Astrocyte of the spinal cord (primary cell): ENCODE measurements around the gene DLG5.

Source experiments
- DNase-seq: peaks from one replicate; pipeline ENCODE4 v3.0.0; 2011; ENCODE audit warnings: low read depth, low spot score
- H3K4me3 ChIP-seq: 2 replicates; pipeline ENCODE4 v1.5.1; 2011; ENCODE audit warnings: low read depth, mild to moderate bottlenecking, low read length, moderate library complexity
- in situ Hi-C: cut with HindIII; loops from 2 replicates; pipeline ENCODE4 v1.10.0; 2017; ENCODE audit warnings: low sequenced_read_pairs
- TF ChIP-seq, protein P1 (sequence below): IDR thresholded peaks from 2 replicates; pipeline ENCODE4 v1.5.1; 2012; ENCODE audit warnings: low read depth, mild to moderate bottlenecking, low read length, inconsistent platforms

Gene DLG5

DNA sequence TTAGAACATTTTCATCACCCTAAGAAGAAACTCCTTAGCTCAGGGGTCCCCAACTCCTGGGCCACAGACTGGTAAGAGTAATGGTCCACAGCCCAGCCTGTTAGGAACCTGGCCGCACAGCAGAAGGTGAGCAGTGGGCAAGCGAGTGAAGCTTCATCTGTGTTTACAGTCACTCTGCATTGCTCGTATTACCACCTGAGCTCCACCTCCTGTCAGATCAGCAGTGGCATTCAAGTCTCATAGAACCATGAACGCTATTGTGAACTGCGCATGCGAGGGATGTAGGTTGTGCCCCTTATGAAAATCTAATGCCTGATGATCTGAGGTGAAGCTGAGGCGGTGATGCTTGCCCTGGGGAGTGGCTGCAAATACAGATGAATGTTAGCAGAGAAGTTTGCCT, 37.3 kb upstream of the DLG5 start:
- no peak for DNase-seq
- TF ChIP-seq, protein P1, sequence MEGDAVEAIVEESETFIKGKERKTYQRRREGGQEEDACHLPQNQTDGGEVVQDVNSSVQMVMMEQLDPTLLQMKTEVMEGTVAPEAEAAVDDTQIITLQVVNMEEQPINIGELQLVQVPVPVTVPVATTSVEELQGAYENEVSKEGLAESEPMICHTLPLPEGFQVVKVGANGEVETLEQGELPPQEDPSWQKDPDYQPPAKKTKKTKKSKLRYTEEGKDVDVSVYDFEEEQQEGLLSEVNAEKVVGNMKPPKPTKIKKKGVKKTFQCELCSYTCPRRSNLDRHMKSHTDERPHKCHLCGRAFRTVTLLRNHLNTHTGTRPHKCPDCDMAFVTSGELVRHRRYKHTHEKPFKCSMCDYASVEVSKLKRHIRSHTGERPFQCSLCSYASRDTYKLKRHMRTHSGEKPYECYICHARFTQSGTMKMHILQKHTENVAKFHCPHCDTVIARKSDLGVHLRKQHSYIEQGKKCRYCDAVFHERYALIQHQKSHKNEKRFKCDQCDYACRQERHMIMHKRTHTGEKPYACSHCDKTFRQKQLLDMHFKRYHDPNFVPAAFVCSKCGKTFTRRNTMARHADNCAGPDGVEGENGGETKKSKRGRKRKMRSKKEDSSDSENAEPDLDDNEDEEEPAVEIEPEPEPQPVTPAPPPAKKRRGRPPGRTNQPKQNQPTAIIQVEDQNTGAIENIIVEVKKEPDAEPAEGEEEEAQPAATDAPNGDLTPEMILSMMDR, result no peak
- in situ Hi-C loops, result no loop called here
- no peak overlapping the region for H3K4me3 ChIP-seq

DNA sequence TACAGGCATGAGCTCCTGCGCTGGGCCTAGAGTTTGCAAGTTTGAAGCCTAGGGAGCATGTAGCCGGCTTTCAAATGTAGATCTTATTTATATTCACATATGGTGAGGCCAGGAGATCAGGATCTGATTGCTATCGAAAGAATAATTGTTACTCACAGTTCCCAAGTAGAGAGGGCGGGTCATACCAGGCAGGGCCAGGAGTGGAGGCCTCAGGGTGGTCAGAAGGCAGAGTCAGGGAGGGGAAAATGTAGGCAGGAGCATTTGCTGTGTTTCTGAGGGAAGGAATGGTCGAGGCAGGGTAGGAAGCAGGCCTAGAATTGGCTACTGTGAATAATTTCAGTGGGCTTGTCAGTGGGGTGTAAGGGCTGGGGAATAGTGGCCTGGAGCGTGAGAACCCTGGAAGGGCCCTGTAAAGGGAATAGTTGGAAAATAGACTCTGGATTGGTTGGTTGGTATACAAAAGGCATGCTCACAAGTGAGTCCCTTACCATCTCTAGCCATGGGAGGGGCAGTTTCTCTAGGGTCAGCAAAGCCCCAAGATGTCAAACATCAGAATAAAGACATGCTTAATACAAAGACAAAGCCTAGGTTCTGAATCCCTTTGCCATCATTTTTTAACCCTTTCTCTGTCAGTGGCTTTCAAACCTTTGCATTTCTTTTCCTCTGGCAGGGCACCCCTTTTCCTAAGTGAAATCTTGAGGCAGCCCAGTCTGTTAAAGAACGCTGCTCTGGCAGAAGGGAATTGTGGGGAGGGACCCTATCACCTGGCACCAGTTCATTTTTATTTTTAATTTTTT, 36.0 kb upstream of the DLG5 start:
- in situ Hi-C loops, result no loop called here
- TF ChIP-seq, protein P1, result no peak
- no peak for DNase-seq
- no peak overlapping the region for H3K4me3 ChIP-seq

DNA sequence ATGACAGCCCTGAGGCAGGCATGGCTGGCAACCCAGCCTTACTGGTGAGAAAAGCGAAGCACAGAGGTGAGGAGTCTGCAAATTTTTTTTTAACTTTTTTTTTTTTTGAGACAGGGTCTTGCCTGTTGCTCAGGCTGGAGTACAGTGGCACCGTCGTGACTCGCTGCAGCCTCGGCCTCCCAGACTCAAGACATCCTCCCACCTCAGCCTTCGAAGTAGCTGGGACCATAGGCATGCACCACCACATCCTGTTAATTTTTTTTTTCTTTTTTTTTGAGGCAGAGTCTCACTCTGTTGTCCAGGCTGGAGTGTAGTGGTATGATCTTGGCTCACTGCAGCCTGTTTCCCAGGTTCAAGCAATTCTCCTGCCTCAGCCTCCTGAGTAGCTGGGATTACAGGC, 35.1 kb upstream of the DLG5 start:
- TF ChIP-seq, protein P1, result no peak
- in situ Hi-C loops, result no loop called here
- no peak overlapping the region for H3K4me3 ChIP-seq
- DNase-seq, result no peak

DNA sequence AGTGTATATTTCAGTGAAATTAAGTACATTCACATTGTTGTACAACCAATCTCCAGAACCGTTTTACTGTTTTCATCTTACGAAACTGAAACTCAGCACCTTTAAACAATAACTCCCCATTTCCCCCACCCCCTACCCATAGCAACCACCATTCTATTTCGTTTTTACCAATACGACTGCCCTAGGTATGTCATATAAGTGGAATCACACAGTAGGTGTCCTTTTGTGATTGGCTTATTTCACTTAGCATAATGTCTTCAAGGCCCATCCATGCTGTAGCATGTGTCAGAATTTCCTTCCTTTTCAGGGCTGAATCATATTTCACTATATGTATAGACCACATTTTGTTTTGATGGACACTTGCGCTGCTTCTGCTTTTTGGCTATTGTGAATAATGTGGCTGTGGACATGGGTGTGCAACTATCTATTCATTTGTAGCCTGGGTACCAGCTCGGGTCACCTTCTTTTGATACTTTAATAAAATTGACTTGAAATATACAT, 34.3 kb upstream of the DLG5 start:
- TF ChIP-seq, protein P1, result no peak
- DNase-seq, result no peak
- H3K4me3 ChIP-seq, result no peak overlapping the region
- in situ Hi-C loops, result no loop called here

DNA sequence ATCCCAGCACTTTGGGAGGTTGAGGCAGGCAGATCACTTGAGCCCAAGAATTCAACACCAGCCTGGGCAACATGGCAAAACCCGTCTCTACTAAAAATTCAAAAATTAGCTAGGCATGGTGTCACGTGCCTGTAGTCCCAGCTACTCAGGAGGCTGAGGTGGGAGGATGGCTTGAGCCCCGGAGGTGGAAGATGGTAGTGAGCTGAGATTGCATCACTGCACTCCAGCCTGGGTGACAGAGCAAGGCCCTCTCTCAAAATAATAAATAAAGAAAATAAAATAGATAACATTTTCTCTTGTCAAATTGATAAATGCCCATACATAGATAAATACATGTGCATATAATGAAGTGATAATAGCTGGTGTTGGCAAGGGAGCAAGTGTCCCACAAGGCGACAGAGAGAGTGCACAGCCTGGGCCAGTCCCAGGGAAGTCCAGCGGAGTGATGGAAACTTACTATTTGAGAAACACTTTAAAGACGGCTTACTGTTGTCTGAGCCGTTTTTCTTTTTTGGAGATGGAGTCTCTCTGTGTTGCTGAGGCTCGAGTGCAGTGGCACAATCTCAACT, 33.4 kb upstream of the DLG5 start:
- no peak for DNase-seq
- H3K4me3 ChIP-seq, result no peak overlapping the region
- TF ChIP-seq, protein P1, result no peak
- in situ Hi-C loops, result no loop called here

DNA sequence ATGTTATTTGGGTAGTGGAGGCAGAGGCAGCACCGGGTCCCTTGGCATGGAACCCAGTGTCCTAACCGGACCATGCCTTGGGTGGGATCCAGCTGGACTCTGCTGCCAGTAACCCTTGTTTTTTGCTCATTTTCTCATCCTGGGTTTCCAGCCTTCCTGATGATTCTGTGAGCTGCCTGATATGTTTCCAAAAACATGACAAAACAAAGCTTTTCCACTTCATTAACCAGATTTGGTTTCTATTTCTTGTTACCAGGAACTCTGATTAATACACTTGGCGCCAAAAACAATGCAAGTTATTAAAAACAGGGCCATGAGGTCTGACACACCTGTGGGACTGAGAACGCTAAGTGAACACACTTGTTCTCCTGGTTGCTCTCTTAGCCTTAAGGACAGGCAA, 32.8 kb upstream of the DLG5 start:
- DNase-seq, result no peak
- TF ChIP-seq, protein P1, result no peak
- in situ Hi-C loops, result no loop called here
- no peak overlapping the region for H3K4me3 ChIP-seq
